ENCODE data around the gene RAD51D. TPM values are rescaled to one million over a fixed set of nuclear protein-coding genes. Genes with fewer than 3 reads are reported as not detected.

RAD51D gene
- polyA plus RNA-seq, 1 of the 3 experiments (the other 2 are of a cell fraction): 11.6 TPM

DNA sequence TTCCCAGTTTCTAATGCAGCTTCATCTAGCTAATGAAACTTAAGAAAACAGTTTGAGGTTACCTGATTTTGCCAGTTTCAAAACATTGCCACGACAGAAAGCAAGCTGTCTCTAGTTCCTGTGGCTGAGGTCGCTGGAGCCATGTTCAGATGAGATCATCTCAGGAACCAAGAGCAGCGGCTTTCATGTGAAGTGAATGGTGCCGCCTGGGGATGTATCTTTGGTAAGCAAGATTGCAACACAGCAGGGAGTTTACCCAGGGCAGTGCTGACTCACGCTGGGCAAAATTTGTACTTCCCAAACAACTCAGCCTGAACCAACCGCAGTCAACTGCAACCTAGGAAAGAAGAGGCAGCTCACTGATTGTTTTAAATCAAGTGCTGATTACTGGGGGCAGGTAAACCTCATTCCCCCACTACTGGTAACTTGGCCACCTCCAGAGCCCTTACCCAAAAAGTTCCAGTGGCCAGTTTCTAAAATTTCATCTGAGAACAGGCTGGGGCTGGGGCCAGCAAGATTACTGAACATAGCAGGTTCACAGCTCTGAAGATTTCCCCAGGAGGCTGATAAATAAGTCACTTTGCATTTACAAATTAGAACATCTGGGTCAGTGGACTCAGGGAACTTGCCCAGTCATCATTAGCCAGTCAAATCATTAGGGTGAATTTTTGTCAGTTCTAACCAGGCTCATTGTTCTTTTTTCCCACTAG lies 56.0 kb downstream of the RAD51D start, which contains the start of gene RFFL:
Gene RFFL (minus strand): TSS at position 194 of the 710 bp plus-strand sequence. CDS start 37,154 bp downstream, outside the sequence.
- Histone ChIP-seq H3K9me3 (no peaks in the 10 kb centered on the region), H3K27me3 (ENCODE audit: insufficient read depth) (no peaks in the 10 kb centered on the region), H4K20me1 (ENCODE audit: insufficient read depth) (no peaks in the 10 kb centered on the region), H3F3A (replicated peaks; ENCODE audit: insufficient read depth) (peaks cover 19% of the 10 kb centered on the region), H3K9ac (peak within 1 kb of the TSS; percentile 63), H3K9me2 (no peaks in the 10 kb centered on the region), H3K4me3 (ENCODE audit: low read depth in 2 of 2, low read length in 1 of 2) (peak within 1 kb of the TSS in 1 of 2 experiments; percentile 19; a peak in 2 of 4 replicates), H3K4me1 (ENCODE audit: control insufficient read depth in 1 of 2, insufficient read depth in 2 of 2, low read depth in 1 of 2, low read length in 1 of 2) (peaks cover 4 to 13% of the 10 kb centered on the region in 2 experiments; a peak in 2 of 4 replicates), H3K36me3 (replicated peaks in 1 of 2; ENCODE audit: control insufficient read depth in 1 of 2, insufficient read depth in 2 of 2, low read length in 1 of 2) (no peaks in the 10 kb centered on the region), H3K27ac (ENCODE audit: low read depth in 2 of 2, low read length in 1 of 2) (peak within 1 kb of the TSS; percentile 69 to 93; a peak in 3 of 4 replicates), H3K79me2 (ENCODE audit: insufficient read depth) (peaks cover 57% of the 10 kb centered on the region), H2AFZ (ENCODE audit: low read depth) (peak within 1 kb of the TSS; percentile 70; the same call in 1 of the 2 replicates), H3K4me2 (peak within 1 kb of the TSS; percentile 53)
- DNase-seq: peak; percentile 23
- 12% methylated on average over 6 of the region's 6 CpGs for WGBS (ENCODE audit: low lambda C conversion rate)
- ChIA-PET CTCF (interaction anchor here (1.1 to 2.1 kb wide), 4 partner anchors 19 to 110 kb away, joined by 3 to 7 read pairs (median 4); no protein-coding TSS in a partner anchor), POLR2A (no interaction called here)
- TF ChIP-seq JUND (IDR thresholded peaks at IDR 0.05) (peak; percentile 54), TEAD4 (IDR thresholded peaks at IDR 0.05; ENCODE audit: borderline replicate concordance, insufficient read depth) (no peak), RCOR1 (IDR thresholded peaks at IDR 0.05; ENCODE audit: low read length) (no peak), EP300 (IDR thresholded peaks at IDR 0.05; ENCODE audit: borderline replicate concordance in 1 of 2, low read depth in 1 of 2, low read length in 1 of 2) (peak in 1 of 2 experiments; percentile 45; a peak in 1 of 4 replicates), RFX5 (IDR thresholded peaks at IDR 0.05; ENCODE audit: low read length) (no peak), SMC3 (IDR thresholded peaks at IDR 0.05; ENCODE audit: low read depth, low read length) (no peak), FOXM1 (IDR thresholded peaks at IDR 0.05; ENCODE audit: low read depth) (no peak), NFIC (IDR thresholded peaks at IDR 0.05; ENCODE audit: borderline replicate concordance) (peak; percentile 35; the same call in 1 of the 2 replicates), NRF1 (IDR thresholded peaks at IDR 0.05; ENCODE audit: low read depth, low read length) (no peak), GABPA (IDR thresholded peaks at IDR 0.05; ENCODE audit: low read depth) (no peak), SIN3A (IDR thresholded peaks at IDR 0.05; ENCODE audit: borderline replicate concordance, low read depth, low read length) (no peak; the same call in 1 of the 2 replicates), FOSL2 (IDR thresholded peaks at IDR 0.05; ENCODE audit: borderline replicate concordance, low read depth) (peak; percentile 63; the same call in 1 of the 2 replicates), RAD21 (IDR thresholded peaks at IDR 0.05; ENCODE audit: low read length) (peak; percentile 40), MEF2A (IDR thresholded peaks at IDR 0.05; ENCODE audit: borderline replicate concordance, low read depth) (no peak), ELF1 (IDR thresholded peaks at IDR 0.05) (peak; percentile 35; the same call in 1 of the 2 replicates), GATA2 (CRISPR knock-in tag; IDR thresholded peaks at IDR 0.05) (no peak), TAF1 (IDR thresholded peaks at IDR 0.05; ENCODE audit: borderline replicate concordance, low read depth, low read length) (peak; percentile 46; the same call in 1 of the 2 replicates)
- TF ChIP-seq, protein P1, sequence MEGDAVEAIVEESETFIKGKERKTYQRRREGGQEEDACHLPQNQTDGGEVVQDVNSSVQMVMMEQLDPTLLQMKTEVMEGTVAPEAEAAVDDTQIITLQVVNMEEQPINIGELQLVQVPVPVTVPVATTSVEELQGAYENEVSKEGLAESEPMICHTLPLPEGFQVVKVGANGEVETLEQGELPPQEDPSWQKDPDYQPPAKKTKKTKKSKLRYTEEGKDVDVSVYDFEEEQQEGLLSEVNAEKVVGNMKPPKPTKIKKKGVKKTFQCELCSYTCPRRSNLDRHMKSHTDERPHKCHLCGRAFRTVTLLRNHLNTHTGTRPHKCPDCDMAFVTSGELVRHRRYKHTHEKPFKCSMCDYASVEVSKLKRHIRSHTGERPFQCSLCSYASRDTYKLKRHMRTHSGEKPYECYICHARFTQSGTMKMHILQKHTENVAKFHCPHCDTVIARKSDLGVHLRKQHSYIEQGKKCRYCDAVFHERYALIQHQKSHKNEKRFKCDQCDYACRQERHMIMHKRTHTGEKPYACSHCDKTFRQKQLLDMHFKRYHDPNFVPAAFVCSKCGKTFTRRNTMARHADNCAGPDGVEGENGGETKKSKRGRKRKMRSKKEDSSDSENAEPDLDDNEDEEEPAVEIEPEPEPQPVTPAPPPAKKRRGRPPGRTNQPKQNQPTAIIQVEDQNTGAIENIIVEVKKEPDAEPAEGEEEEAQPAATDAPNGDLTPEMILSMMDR (IDR thresholded peaks at IDR 0.05): peak; percentile 40; the same call in 1 of the 2 replicates
- TF ChIP-seq, protein P2, sequence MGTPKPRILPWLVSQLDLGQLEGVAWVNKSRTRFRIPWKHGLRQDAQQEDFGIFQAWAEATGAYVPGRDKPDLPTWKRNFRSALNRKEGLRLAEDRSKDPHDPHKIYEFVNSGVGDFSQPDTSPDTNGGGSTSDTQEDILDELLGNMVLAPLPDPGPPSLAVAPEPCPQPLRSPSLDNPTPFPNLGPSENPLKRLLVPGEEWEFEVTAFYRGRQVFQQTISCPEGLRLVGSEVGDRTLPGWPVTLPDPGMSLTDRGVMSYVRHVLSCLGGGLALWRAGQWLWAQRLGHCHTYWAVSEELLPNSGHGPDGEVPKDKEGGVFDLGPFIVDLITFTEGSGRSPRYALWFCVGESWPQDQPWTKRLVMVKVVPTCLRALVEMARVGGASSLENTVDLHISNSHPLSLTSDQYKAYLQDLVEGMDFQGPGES (IDR thresholded peaks at IDR 0.05; ENCODE audit: low read depth, low read length): no peak
- TF ChIP-seq, protein P3, sequence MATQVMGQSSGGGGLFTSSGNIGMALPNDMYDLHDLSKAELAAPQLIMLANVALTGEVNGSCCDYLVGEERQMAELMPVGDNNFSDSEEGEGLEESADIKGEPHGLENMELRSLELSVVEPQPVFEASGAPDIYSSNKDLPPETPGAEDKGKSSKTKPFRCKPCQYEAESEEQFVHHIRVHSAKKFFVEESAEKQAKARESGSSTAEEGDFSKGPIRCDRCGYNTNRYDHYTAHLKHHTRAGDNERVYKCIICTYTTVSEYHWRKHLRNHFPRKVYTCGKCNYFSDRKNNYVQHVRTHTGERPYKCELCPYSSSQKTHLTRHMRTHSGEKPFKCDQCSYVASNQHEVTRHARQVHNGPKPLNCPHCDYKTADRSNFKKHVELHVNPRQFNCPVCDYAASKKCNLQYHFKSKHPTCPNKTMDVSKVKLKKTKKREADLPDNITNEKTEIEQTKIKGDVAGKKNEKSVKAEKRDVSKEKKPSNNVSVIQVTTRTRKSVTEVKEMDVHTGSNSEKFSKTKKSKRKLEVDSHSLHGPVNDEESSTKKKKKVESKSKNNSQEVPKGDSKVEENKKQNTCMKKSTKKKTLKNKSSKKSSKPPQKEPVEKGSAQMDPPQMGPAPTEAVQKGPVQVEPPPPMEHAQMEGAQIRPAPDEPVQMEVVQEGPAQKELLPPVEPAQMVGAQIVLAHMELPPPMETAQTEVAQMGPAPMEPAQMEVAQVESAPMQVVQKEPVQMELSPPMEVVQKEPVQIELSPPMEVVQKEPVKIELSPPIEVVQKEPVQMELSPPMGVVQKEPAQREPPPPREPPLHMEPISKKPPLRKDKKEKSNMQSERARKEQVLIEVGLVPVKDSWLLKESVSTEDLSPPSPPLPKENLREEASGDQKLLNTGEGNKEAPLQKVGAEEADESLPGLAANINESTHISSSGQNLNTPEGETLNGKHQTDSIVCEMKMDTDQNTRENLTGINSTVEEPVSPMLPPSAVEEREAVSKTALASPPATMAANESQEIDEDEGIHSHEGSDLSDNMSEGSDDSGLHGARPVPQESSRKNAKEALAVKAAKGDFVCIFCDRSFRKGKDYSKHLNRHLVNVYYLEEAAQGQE (IDR thresholded peaks at IDR 0.05; ENCODE audit: low read depth, low read length): 0 out of 2 replicates have a peak, but pooled peaks have one; percentile 22
- TF ChIP-seq, protein P4, sequence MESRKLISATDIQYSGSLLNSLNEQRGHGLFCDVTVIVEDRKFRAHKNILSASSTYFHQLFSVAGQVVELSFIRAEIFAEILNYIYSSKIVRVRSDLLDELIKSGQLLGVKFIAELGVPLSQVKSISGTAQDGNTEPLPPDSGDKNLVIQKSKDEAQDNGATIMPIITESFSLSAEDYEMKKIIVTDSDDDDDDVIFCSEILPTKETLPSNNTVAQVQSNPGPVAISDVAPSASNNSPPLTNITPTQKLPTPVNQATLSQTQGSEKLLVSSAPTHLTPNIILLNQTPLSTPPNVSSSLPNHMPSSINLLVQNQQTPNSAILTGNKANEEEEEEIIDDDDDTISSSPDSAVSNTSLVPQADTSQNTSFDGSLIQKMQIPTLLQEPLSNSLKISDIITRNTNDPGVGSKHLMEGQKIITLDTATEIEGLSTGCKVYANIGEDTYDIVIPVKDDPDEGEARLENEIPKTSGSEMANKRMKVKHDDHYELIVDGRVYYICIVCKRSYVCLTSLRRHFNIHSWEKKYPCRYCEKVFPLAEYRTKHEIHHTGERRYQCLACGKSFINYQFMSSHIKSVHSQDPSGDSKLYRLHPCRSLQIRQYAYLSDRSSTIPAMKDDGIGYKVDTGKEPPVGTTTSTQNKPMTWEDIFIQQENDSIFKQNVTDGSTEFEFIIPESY (IDR thresholded peaks at IDR 0.05; ENCODE audit: borderline replicate concordance, low read depth): no peak
- TF ChIP-seq, protein P5, sequence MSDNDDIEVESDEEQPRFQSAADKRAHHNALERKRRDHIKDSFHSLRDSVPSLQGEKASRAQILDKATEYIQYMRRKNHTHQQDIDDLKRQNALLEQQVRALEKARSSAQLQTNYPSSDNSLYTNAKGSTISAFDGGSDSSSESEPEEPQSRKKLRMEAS (IDR thresholded peaks at IDR 0.05; ENCODE audit: low read depth): peak; percentile 59
- TF ChIP-seq, protein P6, sequence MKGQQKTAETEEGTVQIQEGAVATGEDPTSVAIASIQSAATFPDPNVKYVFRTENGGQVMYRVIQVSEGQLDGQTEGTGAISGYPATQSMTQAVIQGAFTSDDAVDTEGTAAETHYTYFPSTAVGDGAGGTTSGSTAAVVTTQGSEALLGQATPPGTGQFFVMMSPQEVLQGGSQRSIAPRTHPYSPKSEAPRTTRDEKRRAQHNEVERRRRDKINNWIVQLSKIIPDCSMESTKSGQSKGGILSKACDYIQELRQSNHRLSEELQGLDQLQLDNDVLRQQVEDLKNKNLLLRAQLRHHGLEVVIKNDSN (IDR thresholded peaks at IDR 0.05; ENCODE audit: borderline replicate concordance, low read depth): no peak
